ENCODE results near the gene UCP2.

UCP2 gene

GRCh38 chr11:74009675-74010305 lies 27.1 kb upstream of the UCP2 start:
- no peak for DNase-seq

GRCh38 chr11:74009230-74009547 lies 26.5 kb upstream of the UCP2 start:
- DNase-seq = no peak

- DNase-seq = peak; percentile 38
Observed at GRCh38 chr11:74008373-74009229, 26.0 kb upstream of the UCP2 start, which contains the start of gene UCP3. UCP3 (minus strand) TSS chr11:74009085; CDS start chr11:74007042, 2,043 bp downstream.

- DNase-seq = no peak
Observed at GRCh38 chr11:74007691-74008372, 25.2 kb upstream of the UCP2 start.

GRCh38 chr11:74006743-74007304 lies 24.2 kb upstream of the UCP2 start:
- no peak for DNase-seq

GRCh38 chr11:74005721-74006517 lies 23.3 kb upstream of the UCP2 start:
- DNase-seq = no peak

- peak; percentile 88 for DNase-seq
Observed at GRCh38 chr11:74004759-74005615, 22.3 kb upstream of the UCP2 start.

GRCh38 chr11:74004046-74004695 lies 21.5 kb upstream of the UCP2 start:
- no peak for DNase-seq

GRCh38 chr11:74002832-74003231 lies 20.2 kb upstream of the UCP2 start:
- DNase-seq = no peak

GRCh38 chr11:74001822-74002286 lies 19.2 kb upstream of the UCP2 start:
- peak; percentile 83 for DNase-seq

GRCh38 chr11:74000307-74001133 lies 17.9 kb upstream of the UCP2 start:
- DNase-seq = no peak

GRCh38 chr11:73999581-74000306 lies 17.1 kb upstream of the UCP2 start:
- DNase-seq = no peak

- DNase-seq = no peak
Observed at GRCh38 chr11:73998846-73999575, 16.4 kb upstream of the UCP2 start.

GRCh38 chr11:73997120-73997770 lies 14.6 kb upstream of the UCP2 start:
- DNase-seq = no peak

GRCh38 chr11:73996161-73996747 lies 13.6 kb upstream of the UCP2 start:
- no peak for DNase-seq

- no peak for DNase-seq
Observed at GRCh38 chr11:73995731-73996130, 13.1 kb upstream of the UCP2 start.

- DNase-seq = peak; percentile 56
Observed at GRCh38 chr11:73995247-73995646, 12.6 kb upstream of the UCP2 start.
